ENCODE data around the gene NUMA1.

NUMA1 gene

DNA sequence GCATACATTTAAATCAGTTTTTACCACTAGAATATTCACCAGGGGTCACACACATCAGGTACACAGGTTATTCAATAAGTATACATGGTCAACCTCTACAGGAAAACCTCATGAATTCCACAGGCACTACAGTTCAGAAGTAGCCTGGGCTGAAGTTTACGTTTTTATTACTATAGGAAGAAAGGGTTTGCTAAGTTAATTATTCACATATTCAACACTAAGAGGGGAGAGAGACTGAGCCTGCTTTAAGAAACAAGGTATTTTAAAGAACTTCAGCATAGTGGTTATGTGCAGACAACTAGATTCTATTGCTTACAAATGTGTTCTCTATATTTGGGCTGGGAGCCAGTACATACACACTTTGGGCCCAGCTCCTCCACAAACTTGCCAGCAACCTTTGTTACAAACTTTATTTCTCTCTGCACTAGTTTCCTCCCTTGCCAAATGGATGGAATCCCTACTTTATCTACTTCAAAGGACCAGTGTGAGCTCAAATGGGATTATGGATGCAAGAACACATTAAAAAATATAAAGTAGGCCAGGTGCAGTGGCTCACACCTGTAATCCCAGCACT, 49.8 kb downstream of the NUMA1 start:
- no peaks in the 10 kb centered on the region for H3K9me3 Mint-ChIP-seq
- no peaks in the 10 kb centered on the region for H3K27me3 Mint-ChIP-seq (ENCODE audit: low read depth)
- TF ChIP-seq, protein P1, sequence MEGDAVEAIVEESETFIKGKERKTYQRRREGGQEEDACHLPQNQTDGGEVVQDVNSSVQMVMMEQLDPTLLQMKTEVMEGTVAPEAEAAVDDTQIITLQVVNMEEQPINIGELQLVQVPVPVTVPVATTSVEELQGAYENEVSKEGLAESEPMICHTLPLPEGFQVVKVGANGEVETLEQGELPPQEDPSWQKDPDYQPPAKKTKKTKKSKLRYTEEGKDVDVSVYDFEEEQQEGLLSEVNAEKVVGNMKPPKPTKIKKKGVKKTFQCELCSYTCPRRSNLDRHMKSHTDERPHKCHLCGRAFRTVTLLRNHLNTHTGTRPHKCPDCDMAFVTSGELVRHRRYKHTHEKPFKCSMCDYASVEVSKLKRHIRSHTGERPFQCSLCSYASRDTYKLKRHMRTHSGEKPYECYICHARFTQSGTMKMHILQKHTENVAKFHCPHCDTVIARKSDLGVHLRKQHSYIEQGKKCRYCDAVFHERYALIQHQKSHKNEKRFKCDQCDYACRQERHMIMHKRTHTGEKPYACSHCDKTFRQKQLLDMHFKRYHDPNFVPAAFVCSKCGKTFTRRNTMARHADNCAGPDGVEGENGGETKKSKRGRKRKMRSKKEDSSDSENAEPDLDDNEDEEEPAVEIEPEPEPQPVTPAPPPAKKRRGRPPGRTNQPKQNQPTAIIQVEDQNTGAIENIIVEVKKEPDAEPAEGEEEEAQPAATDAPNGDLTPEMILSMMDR (IDR thresholded peaks at IDR 0.05; ENCODE audit: unreplicated experiment in 3 of 3): no peak
- peaks cover 48% of the 10 kb centered on the region for H3K36me3 Mint-ChIP-seq (ENCODE audit: low read depth)
- peak overlapping the region; percentile 83 to 94 (median 84) for H3K27ac Mint-ChIP-seq
- H3K4me1 Mint-ChIP-seq: peaks cover 34% of the 10 kb centered on the region
- peak overlapping the region; percentile 4 to 21 (median 18) for H3K4me3 Mint-ChIP-seq

DNA sequence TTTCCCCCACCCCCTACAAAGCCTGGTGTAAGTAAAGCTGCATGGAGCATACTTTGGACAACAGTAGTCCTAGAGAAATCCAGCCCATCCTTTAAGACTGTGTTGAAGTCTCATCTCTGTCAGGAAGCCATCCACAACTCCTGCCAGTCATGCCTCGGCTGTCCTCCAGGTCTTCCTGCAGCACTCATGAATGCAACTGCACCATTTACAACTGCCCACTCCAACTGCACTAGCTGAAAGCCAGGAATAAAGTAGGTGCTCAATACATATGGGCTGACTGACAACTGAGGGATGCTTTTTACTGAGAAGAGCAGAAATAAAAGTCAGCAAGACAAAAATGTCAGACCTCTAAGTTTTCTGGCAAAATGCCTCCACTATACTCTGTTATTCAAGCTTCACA, 54.3 kb downstream of the NUMA1 start:
- Mint-ChIP-seq H3K4me1 (peaks cover 47% of the 10 kb centered on the region), H3K4me3 (peak overlapping the region in 1 of 3 experiments; percentile 60), H3K36me3 (ENCODE audit: low read depth) (peaks cover 66% of the 10 kb centered on the region), H3K9me3 (no peaks in the 10 kb centered on the region), H3K27ac (peak overlapping the region; percentile 73 to 86 (median 84)), H3K27me3 (ENCODE audit: low read depth) (no peaks in the 10 kb centered on the region)
- TF ChIP-seq, protein P1 (IDR thresholded peaks at IDR 0.05; ENCODE audit: unreplicated experiment in 3 of 3): no peak

DNA sequence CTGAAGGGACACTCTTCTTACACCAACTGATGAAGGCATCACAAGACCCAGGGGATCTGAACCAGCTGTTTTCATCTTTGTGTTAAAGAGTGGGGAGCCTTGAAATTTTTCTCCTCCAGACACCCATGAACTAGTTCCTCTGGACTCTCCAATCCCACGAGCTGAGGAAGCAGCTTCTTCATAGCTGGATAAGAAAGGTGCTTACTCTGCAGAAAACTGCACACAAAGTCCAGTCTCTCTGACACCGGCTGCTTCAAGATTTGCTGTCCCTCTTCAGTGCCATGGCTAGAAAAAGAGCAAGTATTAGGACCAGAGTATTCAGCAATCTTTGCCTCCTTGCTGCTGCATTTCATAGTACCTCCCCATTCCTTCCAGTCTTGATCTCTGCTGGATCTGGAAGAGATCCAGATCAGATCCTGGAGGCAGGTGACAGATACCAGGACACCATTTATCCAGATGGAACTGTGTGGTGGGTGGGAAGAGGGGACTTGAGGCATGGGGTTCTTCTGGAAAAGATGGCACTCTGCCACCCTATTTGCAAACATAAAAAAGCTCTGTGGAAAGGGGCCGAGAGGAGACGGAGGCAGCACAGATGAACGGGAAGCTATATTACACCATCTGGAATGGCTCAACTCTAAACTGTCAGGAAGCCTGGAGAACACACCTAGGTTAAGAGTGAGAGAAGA, 56.1 kb downstream of the NUMA1 start:
- H3K4me3 Mint-ChIP-seq: no peak overlapping the region
- peaks cover 37% of the 10 kb centered on the region for H3K4me1 Mint-ChIP-seq
- peak overlapping the region in 1 of 3 experiments; percentile 73 for H3K27ac Mint-ChIP-seq
- no peaks in the 10 kb centered on the region for H3K27me3 Mint-ChIP-seq (ENCODE audit: low read depth)
- H3K9me3 Mint-ChIP-seq: no peaks in the 10 kb centered on the region
- TF ChIP-seq, protein P1 (IDR thresholded peaks at IDR 0.05; ENCODE audit: unreplicated experiment in 3 of 3): no peak
- peaks cover 74% of the 10 kb centered on the region for H3K36me3 Mint-ChIP-seq (ENCODE audit: low read depth)

DNA sequence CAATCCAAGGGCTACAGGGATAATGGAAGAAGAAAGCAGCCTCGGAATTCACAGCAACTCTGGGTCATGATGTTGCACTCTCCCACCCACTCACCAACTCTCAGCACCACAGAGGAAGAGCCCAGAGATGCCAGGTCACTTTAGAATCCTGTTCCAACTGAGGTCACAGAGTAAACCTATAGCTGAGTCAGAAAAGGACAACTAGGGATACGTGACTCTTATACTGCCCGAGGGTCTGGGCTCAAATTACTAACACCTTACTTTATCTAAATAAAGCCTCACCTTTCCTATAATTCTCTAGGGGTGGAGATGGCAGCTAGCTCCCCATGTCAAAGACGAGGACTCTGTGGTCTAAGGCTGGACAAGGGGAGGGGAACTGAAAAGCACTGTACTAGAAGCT, 57.0 kb downstream of the NUMA1 start:
- Mint-ChIP-seq H3K4me3 (no peak overlapping the region), H3K9me3 (no peaks in the 10 kb centered on the region), H3K4me1 (peaks cover 37% of the 10 kb centered on the region), H3K36me3 (ENCODE audit: low read depth) (peaks cover 78% of the 10 kb centered on the region), H3K27me3 (ENCODE audit: low read depth) (no peaks in the 10 kb centered on the region), H3K27ac (no peak overlapping the region)
- TF ChIP-seq, protein P1 (IDR thresholded peaks at IDR 0.05; ENCODE audit: unreplicated experiment in 3 of 3): no peak

DNA sequence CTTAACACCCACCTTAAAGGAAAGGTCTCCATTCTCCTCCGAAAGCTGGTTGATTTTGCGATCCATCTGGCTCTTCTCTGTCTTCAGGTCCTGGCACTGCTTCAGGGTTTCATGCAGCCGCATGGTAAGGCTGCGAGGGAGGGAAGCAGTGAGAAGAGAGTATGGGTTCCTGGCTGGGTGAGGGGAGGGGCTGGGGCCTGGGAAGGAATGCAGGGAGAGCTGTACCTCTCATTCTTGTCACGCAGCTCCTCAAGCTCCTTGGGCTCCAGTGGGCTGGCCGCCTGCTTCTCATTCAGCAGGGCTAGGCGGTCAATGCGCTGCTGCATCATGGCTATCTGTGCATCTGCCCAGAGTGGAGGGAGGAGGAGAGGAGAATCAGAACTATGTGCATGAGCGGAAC, 62.2 kb downstream of the NUMA1 start:
- H3K4me1 Mint-ChIP-seq: peaks cover 24% of the 10 kb centered on the region
- H3K4me3 Mint-ChIP-seq: no peak overlapping the region
- TF ChIP-seq, protein P1 (IDR thresholded peaks at IDR 0.05; ENCODE audit: unreplicated experiment in 3 of 3): no peak
- H3K27me3 Mint-ChIP-seq (ENCODE audit: low read depth): no peaks in the 10 kb centered on the region
- H3K36me3 Mint-ChIP-seq (ENCODE audit: low read depth): peaks cover 89% of the 10 kb centered on the region
- H3K27ac Mint-ChIP-seq: no peak overlapping the region
- no peaks in the 10 kb centered on the region for H3K9me3 Mint-ChIP-seq
